ENCODE data around the gene GPR146. TPM values are rescaled to one million over a fixed set of nuclear protein-coding genes. Genes with fewer than 3 reads are reported as not detected.

The GPR146 gene
- total RNA-seq, 4 donors from 2014 or later: 12.5 to 30.8 (median 25.5) TPM

- no peak for DNase-seq (ENCODE audit: extremely low spot score)
- Histone ChIP-seq H3K36me3 (peaks cover 6 to 51% (median 47%) of the 10 kb centered on the region in 4 donors), H3K4me3 (no peak overlapping the region), H3K27me3 (no peaks in the 10 kb centered on the region), H3K27ac (replicated peaks in 1 of 4) (no peak overlapping the region), H3K9me3 (no peaks in the 10 kb centered on the region), H3K4me1 (peaks cover 0 to 50% (median 28%) of the 10 kb centered on the region in 4 donors)
- TF ChIP-seq POLR2A (IDR thresholded peaks at IDR 0.05; ENCODE audit: low read depth): no peak
- TF ChIP-seq POLR2AphosphoS5 (IDR thresholded peaks at IDR 0.05): no peak
- no peak for TF ChIP-seq EP300 (IDR thresholded peaks at IDR 0.05)
- no peak for TF ChIP-seq CTCF (IDR thresholded peaks at IDR 0.05)
- 90% methylated on average over 10 of the region's 22 CpGs for WGBS
- intact Hi-C loops (cut with DNase I): no loop called here
Observed at GRCh38 chr7:1009747-1010146, 34.6 kb upstream of the GPR146 start.

- DNase-seq (ENCODE audit: extremely low spot score): no peak
- no peak overlapping the region for H3K27ac ChIP-seq (replicated peaks in 1 of 4)
- TF ChIP-seq POLR2A (IDR thresholded peaks at IDR 0.05; ENCODE audit: low read depth): no peak
- no peak for TF ChIP-seq EP300 (IDR thresholded peaks at IDR 0.05)
- no peak for TF ChIP-seq POLR2AphosphoS5 (IDR thresholded peaks at IDR 0.05)
- no peak for TF ChIP-seq CTCF (IDR thresholded peaks at IDR 0.05)
- intact Hi-C loops (cut with DNase I): no loop called here
- peaks cover 0 to 53% (median 32%) of the 10 kb centered on the region in 4 donors for H3K4me1 ChIP-seq
- H3K36me3 ChIP-seq: peaks cover 6 to 50% (median 42%) of the 10 kb centered on the region in 4 donors
- WGBS: 83% methylated on average over 11 of the region's 13 CpGs
- H3K4me3 ChIP-seq: no peak overlapping the region
- H3K27me3 ChIP-seq: no peaks in the 10 kb centered on the region
- H3K9me3 ChIP-seq: no peaks in the 10 kb centered on the region
Observed at GRCh38 chr7:1010226-1010625, 34.1 kb upstream of the GPR146 start.

- no peaks in the 10 kb centered on the region for H3K27me3 ChIP-seq
- intact Hi-C loops (cut with DNase I): no loop called here
- H3K9me3 ChIP-seq: no peaks in the 10 kb centered on the region
- 89% methylated on average over 7 of the region's 13 CpGs for WGBS
- no peak overlapping the region for H3K27ac ChIP-seq (replicated peaks in 1 of 4)
- H3K4me3 ChIP-seq: no peak overlapping the region
- H3K36me3 ChIP-seq: peaks cover 6 to 38% (median 36%) of the 10 kb centered on the region in 4 donors
- H3K4me1 ChIP-seq: peaks cover 0 to 63% (median 35%) of the 10 kb centered on the region in 4 donors
- DNase-seq (ENCODE audit: extremely low spot score): no peak
- TF ChIP-seq POLR2A (IDR thresholded peaks at IDR 0.05; ENCODE audit: low read depth) (no peak), CTCF (IDR thresholded peaks at IDR 0.05) (no peak), EP300 (IDR thresholded peaks at IDR 0.05) (no peak), POLR2AphosphoS5 (IDR thresholded peaks at IDR 0.05) (no peak)
Observed at GRCh38 chr7:1011297-1012003, 32.9 kb upstream of the GPR146 start.

- TF ChIP-seq POLR2AphosphoS5 (IDR thresholded peaks at IDR 0.05): no peak
- TF ChIP-seq EP300 (IDR thresholded peaks at IDR 0.05): no peak
- no peak for TF ChIP-seq POLR2A (IDR thresholded peaks at IDR 0.05; ENCODE audit: low read depth)
- TF ChIP-seq CTCF (IDR thresholded peaks at IDR 0.05): no peak
- Histone ChIP-seq H3K9me3 (no peaks in the 10 kb centered on the region), H3K4me3 (no peak overlapping the region), H3K4me1 (peaks cover 0 to 70% (median 35%) of the 10 kb centered on the region in 4 donors), H3K27ac (replicated peaks in 1 of 4) (no peak overlapping the region), H3K36me3 (peaks cover 6 to 33% (median 30%) of the 10 kb centered on the region in 4 donors), H3K27me3 (no peaks in the 10 kb centered on the region)
- intact Hi-C loops (cut with DNase I): no loop called here
- WGBS: 83% methylated on average over 16 of the region's 32 CpGs
- no peak for DNase-seq (ENCODE audit: extremely low spot score)
Observed at GRCh38 chr7:1012004-1012715, 32.2 kb upstream of the GPR146 start.

Data from esophagus muscularis mucosa (tissue), 4 donors.